ENCODE data around the gene SRSF9.

- TF ChIP-seq FIP1L1 (IDR thresholded peaks at IDR 0.05; ENCODE audit: borderline replicate concordance, insufficient read depth, low read depth, low read length) = no peak
- no peak for TF ChIP-seq FOSL1 (CRISPR knock-in tag; IDR thresholded peaks at IDR 0.05; ENCODE audit: borderline replicate concordance)
- TF ChIP-seq ZNF780A (CRISPR knock-in tag; IDR thresholded peaks at IDR 0.05) = no peak
- no peak for TF ChIP-seq ATF5 (CRISPR knock-in tag; IDR thresholded peaks at IDR 0.05; ENCODE audit: low read depth)
- TF ChIP-seq CTCF (CRISPR knock-in tag; IDR thresholded peaks at IDR 0.05) = no peak
- TF ChIP-seq BHLHE40 (IDR thresholded peaks at IDR 0.05; ENCODE audit: low read length) = no peak
Observed at GRCh38 chr12:120447992-120448391, 21.6 kb downstream of the SRSF9 start.

Data from HepG2 (cell line).